GM21528 (cell line): ENCODE data around the gene DCHS1.
A peak's percentile ranks its signal among the peaks of the same experiment; 100 is the strongest.

ENCODE experiments used
- ATAC-seq: cut with Tn5 transposase; IDR thresholded peaks from one replicate; pipeline ENCODE4 v1.9.1; 2021; ENCODE audit warnings: mild to moderate bottlenecking, moderate library complexity; ENCODE audit not compliant: unreplicated experiment, low FRiP score

The DCHS1 gene

DNA sequence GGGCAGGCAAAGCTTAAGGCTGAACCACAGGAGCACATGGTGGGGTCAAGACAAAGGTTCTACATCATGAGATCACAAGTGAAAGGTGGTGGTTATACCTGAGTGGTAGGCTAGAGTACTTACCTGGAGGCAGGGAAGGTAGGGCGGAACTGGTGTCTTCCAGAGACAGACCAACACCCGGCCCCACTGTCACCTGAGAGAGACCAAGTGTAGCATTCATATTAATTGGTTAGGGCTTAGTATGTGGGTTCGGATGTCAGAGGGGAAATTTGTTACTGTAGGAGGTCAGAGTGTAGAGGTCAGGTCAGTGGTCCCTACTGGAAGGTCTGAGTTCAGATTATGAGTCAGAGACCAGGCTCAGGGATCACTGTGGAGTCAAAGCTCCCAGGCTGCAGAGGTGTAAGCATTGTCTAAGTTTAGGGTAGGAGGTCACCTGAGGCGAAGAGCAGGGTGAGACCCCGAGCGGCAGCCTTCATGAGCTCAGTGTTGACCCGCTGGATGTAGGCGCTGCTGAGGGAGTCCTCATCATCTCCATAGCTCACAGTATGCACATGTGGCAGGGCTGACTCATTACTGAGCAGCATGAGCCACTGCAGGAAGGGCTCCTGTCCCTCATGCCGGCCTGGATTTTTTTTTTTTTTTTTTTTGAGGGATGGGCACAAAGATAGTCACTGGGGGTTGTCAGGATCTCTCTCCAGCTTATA lies 39.6 kb downstream of the DCHS1 start:
- no peak for ATAC-seq

DNA sequence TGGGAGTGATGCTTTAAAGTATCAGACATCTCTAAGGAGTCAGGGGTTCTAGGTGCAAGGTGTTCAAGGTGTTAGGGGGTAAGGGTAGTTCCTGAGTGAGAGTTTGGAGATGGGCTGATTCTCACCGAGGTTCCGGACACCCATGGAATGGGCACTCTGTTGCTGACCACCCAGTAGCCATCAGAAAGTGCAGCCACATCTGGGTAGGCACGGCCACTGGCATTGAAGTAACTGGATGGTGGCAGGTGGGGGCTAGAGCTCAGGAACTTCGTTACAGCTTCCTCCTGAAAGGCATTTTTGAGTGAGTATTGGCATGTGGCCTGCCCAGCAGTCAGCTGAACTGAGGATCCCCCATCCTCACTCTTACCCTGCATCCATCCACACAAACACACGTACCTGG lies 40.6 kb downstream of the DCHS1 start:
- no peak for ATAC-seq

GRCh38 chr11:6614446-6614845 lies 41.2 kb downstream of the DCHS1 start:
- no peak for ATAC-seq

GRCh38 chr11:6613496-6613895 lies 42.1 kb downstream of the DCHS1 start:
- no peak for ATAC-seq

DNA sequence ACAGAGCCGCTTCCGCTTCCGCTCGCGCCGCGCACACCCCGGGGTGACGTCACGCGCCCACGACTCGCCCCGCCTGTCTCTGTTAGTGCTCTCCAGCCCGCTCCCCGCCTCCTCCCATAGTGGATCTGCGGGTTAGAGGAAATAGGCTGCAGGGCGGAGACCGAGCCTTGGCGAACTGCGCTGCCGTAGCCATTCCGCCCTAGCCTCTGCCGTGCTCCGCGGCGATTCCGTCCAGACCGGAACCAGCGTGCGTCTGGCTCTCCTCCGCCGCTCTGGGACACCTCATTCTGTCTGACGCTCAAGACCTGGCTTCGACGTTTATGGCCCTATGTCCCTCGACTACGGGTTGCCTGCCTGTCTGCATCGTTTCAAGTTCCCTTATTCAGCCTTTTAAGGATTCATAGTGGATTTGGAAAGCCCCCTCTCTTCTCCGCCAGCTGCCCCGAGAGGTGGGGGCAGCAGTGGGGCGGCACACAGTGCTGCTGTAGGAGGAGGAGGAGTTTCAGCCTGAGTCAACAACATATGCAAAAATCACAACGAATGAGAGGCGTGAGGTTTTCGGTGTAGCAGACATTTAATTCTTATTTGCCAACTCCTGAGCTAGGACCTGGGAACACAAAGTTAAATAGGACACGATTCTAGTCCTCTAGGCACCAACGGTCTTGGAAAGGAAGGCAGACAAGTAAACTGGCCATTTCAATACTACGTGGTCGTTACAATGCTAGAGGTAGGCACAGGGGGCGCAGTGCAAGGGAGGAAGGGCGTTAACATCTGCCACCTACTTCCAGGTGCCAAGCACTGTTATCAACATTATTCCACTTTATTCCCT lies 43.2 kb downstream of the DCHS1 start, which contains the start of gene TAF10:
TAF10 (minus strand) TSS at position 4 of the 829 bp plus-strand sequence. CDS start 27 bp downstream, outside the sequence.
- peak; percentile 92 for ATAC-seq

- peak; percentile 25 for ATAC-seq
Observed at GRCh38 chr11:6611963-6612212, 43.7 kb downstream of the DCHS1 start.

DNA sequence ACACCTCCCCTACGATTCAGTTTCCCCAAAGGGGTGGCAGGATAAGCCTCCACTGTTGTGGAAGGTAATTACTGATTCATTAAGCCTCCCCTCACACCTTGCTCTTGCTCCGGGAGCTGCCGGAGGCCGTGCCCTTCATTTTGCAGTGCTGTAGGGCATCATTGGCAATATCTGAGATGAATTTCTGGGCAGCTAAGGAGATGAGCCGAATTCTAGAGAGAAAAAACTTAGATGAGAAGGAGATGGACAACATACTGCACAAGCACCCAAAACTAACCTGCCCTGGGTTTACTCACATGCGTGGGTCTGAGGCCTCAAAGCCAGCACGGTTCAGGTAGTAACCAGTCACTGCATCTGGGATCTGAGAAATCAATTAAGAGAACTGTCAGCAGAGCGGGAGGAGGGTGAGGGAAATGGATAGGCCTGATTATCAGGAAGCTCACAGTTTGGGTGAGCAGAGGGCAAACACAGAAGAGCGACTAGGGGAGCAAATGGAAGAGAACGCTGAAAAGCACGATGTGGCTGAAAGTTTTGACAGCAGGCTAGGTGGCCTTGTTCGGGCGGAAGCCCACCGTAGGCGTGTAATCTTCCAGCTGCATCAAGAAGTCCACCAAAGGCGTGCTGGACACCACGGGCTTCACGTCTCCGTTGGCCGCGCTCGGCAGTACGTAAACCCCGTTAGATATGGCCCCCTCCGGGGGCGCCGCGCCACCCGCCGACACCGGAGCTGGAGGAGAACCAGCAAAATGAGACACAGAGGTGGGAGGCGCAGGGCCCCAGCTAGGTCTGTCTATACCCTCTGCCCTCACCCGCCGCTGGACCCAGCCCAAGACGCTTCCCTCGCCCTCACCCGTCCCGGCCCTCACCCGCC lies 44.3 kb downstream of the DCHS1 start:
- ATAC-seq: no peak

GRCh38 chr11:6610591-6610990 lies 45.0 kb downstream of the DCHS1 start:
- ATAC-seq: no peak

- ATAC-seq: no peak
Observed at GRCh38 chr11:6609502-6610015, 46.0 kb downstream of the DCHS1 start.

DNA sequence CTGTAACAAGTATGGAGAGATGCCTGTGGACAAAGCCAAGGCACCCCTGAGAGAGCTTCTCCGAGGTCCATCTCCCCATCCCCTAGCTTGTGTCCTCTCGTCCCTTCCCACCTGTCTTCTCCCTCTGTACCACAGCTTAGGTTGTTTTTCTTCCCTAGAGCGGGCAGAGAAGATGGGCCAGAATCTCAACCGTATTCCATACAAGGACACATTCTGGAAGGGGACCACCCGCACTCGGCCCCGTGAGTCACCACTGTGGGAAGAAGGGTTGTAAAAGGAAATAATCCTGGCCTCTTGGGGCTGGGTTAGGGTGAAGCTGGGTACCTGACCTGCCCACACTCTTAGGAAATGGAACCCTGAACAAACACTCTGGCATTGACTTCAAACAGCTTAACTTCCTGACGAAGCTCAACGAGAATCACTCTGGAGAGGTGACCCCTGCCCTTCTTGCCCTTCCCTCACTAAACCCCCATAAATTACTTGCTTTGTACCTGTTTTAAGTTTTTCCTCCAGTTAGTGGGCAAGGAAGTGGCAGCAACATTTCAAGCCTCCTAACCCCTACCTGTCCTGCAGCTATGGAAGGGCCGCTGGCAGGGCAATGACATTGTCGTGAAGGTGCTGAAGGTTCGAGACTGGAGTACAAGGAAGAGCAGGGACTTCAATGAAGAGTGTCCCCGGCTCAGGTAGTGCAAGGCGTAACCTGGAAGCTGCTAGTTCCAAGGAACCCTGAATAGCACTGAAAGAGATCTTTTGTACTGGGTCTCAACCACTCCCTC lies 46.7 kb downstream of the DCHS1 start:
- ATAC-seq: no peak

GRCh38 chr11:6608011-6608410 lies 47.6 kb downstream of the DCHS1 start:
- no peak for ATAC-seq

- ATAC-seq: no peak
Observed at GRCh38 chr11:6607190-6607795, 48.3 kb downstream of the DCHS1 start.

GRCh38 chr11:6606471-6607189 lies 49.0 kb downstream of the DCHS1 start:
- ATAC-seq: peak; percentile 42

GRCh38 chr11:6604790-6605189 lies 50.8 kb downstream of the DCHS1 start:
- no peak for ATAC-seq

DNA sequence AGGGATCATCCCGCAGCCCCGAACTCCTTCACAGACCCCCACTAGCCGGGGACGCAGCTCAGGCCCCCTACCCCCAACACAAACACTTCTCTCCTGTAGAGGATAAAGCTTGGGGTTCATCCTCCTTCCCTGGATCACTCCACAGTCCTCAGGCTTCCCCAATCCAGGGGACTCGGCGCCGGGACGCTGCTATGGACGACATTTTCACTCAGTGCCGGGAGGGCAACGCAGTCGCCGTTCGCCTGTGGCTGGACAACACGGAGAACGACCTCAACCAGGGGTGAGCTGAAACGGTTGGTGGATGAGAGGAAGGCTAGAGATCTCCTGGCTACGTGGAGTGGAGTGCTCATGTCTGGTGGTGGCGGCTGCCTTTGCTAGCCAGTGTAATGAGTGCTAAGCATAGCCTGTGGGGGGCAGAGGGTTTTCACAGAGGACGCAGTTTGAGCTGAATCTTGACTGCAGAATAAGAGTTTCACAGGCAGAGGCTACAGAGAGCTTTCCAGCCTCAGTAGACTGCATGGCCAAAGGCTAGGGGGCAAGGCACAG lies 51.5 kb downstream of the DCHS1 start:
- peak; percentile 42 for ATAC-seq

GRCh38 chr11:6603287-6604080 lies 52.1 kb downstream of the DCHS1 start, which contains the start of the genes ILK and RRP8:
Gene ILK (plus strand): TSS chr11:6603774. CDS start chr11:6604272, 498 bp downstream.
Gene RRP8 (minus strand): TSS chr11:6603616. CDS start chr11:6603502, 114 bp downstream.
- ATAC-seq: peak; percentile 78

DNA sequence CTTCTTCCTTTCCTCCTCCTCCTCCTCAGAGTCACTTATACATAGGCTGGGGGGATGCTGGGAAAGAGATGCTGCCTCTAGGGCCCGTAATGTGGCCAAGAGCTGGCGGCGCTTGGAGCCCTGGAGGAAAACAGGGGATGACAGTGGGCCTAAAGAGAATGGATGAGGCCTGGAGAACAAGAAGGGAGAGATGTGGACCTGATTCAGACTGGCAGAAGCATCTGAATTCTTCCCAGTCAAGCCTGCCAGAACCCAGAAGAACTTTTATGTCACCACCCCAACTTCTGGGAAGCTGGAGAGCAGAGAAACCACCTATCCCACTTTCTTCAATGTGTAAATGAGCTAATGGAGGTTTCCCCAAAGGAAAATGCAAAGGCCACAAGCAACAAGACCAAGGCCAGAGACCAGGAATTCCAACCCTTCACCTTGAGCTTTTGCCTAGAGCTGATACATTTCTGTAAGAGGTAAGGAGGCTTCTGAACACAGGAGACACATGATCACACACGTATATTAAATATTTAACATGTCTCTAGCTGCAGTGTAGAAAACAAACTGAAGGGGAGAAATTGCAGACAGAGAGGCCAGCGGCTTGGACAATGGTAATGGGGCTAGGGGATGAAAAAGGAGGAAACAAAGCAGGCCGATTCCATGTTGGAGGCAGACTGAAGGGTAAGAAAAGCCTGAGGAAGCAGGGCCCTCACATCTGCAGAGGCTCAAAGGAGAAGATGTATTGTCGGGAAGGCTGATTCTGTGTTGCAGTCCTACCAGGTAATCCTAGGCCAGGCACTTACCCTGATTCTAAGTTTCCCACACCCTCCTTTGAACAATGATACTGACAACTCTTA lies 53.3 kb downstream of the DCHS1 start:
- no peak for ATAC-seq
